Measurements from ENCODE around the gene ANKMY2.
A peak's percentile ranks its signal among the peaks of the same experiment; 100 is the strongest.
"Not testable (repeated sequence)": the region's sequence is repeated elsewhere in the genome, so short reads cannot be mapped to it uniquely, and the experiment has no call there.

ANKMY2 gene

DNA sequence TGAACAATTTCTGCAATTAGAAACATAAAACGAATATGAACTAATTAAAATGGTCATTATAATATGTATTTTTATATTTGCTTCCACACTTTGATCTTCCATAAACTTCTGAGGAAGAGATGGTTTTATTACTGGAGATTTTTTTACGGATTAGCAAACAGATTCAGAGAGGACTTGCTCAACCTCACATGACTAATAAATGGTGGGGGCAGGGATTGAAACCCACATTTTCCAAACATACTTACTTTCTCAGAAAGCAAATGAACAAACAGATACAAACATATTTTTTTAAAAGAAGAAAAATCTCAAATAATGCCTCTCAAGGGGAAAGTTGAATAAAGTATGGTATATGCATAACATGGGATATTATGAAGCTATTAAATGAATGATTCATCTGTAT is 18.3 kb downstream of the ANKMY2 start:
- no peak for DNase-seq (ENCODE audit: low read depth, low spot score)

- DNase-seq (ENCODE audit: low read depth, low spot score): no peak
Measured at GRCh38 chr7:16626388-16626787, 19.2 kb downstream of the ANKMY2 start.

GRCh38 chr7:16619979-16620408 is 25.6 kb downstream of the ANKMY2 start:
- no peak for DNase-seq (ENCODE audit: low read depth, low spot score)

DNA sequence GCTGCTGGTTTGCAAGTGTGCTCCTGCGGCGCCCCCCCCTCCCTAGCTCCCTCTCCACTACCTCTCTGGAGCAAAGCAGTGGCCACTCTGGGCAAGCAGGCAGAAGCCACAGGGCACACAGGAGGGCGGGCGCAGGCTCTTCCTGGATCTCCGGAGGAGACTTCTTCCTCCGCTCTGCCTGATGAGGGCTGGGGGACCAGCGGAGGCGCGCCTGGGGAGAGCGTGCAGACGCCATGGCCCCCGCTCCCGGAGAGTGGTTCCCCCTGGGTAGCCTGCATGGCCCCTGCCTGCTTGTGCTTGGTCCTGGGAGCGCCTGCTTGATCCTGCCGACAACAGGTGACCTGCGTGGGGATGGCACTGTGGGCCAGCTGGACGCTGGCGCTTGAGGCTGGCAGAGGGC is 29.0 kb downstream of the ANKMY2 start:
- DNase-seq (ENCODE audit: low read depth, low spot score): no peak

DNA sequence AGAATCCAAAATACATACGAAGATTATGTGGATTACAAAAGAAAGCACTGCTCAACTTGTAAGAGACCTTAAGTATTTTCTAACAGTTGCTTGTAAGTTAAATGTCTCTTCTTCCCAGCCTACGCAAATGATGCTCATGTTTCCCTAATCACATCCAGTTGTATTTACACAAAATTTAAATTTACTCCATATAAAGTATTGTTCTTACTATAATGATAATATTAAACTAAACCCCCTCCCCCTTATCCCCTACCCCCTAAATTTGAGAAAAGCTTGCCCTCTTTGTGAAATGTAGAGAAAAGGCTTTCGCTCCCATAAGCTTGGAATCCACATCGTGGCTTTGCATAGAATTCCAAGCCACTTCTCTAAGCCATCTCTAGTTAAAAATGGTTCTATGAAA is 29.4 kb downstream of the ANKMY2 start:
- no peak for DNase-seq (ENCODE audit: low read depth, low spot score)

DNA sequence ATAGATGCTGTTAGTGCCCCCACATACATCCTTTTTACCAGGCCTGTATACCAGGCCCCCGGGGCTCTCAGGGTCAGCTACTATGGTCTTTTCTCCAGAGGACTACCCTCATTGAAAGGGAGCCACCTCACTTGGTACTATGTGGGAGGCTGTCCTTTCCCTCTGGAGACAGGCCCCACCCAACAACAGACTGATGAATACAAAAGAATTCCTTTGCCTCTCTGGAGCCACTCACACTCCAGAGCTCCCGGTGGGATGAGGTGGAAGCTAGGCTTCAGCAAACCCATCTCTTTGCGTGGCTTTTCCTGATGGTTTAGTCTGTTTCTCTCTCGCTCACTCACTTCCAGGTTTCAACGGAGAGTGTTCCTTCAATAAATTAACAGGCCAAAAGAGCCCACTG is 30.3 kb downstream of the ANKMY2 start:
- no peak for DNase-seq (ENCODE audit: low read depth, low spot score)

DNA sequence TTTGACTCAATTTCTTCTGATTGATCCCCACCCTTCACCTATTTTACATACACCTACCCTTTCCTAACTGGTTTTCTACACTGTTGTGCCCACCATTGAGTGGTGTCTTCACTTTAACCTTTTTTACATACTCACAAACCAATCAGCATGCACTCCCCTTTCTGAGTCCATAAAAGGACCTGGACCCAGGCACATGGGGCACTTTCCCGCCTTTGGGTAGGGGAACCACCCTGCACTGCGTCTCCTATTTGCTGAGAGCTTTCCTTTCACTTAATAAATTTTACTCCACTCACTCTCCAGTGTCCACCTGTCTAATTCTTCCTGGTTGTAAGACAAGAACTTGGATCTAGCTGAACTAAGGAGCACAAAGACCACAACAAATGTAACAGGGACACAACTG is 33.8 kb downstream of the ANKMY2 start:
- no peak for DNase-seq (ENCODE audit: low read depth, low spot score)

DNA sequence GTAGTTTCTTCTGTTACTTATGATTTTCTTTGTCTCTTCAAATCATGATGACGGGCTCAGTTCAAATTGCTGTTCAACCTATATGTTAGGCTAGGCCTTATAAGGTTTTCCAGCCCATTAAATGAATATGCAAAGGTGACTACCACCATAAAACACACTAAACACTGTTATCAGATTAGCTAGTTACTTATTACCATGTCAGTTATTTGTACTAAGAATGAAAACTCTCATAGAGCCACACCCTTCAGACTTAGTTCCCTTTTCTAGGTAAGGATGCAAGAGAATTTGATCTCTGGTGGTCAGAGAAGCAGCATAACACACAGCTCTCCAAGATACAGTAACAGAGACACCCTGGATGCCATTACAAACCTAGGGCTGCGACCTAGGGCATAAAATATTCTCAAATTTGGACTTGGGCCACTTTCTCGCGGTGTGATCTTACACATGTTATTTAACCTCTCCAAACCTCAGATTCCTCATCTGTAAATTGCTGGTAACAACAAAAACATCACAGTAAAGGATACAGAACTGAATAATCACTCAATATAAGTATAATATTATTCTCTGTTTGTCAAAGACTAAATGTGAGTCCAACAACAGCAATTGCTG is 35.6 kb downstream of the ANKMY2 start:
- DNase-seq (ENCODE audit: low read depth, low spot score): no peak

DNA sequence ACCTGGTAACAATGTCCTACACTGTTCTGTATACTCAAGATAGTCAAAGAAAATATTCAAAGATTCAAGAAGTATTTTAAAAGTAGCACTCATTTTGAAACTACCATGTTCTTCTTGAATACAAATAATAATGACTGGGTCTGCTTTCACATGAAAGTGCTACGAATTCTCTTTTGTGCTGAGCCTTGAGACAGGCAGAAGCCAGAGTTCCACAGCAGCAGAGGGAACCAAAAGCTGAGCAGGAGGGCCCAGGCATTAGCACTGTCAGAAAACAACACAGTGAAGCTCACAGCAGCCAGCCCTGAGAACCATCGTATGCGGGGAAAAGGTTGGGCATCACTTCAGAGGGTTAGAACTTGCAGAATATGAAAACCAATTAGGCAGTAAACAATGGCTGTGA is 38.9 kb downstream of the ANKMY2 start:
- no peak for DNase-seq (ENCODE audit: low read depth, low spot score)

- DNase-seq (ENCODE audit: low read depth, low spot score): no peak
Measured at GRCh38 chr7:16604054-16604453, 41.5 kb downstream of the ANKMY2 start.

DNA sequence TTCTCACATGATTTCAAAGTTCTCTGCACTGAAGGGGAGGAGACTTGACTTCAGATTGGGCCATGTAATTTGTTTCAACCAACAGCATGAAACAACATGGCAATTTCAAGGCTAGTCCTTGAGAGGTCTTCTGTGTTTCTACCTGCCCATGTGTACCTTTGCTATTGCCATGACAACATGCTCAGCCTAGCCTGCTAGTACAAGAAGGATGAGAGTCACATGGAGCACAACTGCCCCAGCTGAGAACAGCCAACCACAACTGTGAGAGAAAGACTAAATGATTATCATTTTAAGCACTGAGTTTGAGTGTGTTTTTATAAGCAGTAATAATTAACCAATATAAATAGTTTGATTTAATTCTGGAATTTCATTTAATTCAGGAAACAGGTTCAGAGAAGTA is 41.9 kb downstream of the ANKMY2 start:
- DNase-seq (ENCODE audit: low read depth, low spot score): no peak

- no peak for DNase-seq (ENCODE audit: low read depth, low spot score)
Measured at GRCh38 chr7:16599860-16600259, 45.7 kb downstream of the ANKMY2 start.

DNA sequence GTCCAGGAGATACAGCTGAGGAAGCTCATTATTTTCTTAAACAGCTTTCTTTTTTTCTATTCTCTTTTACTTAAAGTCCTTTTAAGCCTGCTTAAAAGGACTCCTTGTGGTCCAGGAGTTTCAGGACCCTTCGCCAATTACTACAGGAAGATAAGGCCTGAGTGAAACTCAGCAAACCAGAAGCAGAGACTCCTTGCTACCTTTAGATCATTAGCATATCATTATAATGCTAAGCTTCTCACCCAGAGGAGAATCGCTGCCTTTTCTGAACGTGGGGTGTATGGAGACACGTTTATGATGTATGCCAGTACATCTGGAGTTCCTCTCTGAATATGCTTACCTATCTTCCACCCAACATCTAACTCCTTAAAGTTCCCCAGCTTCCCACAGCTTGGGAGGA is 47.5 kb downstream of the ANKMY2 start:
- no peak for DNase-seq (ENCODE audit: low read depth, low spot score)

DNA sequence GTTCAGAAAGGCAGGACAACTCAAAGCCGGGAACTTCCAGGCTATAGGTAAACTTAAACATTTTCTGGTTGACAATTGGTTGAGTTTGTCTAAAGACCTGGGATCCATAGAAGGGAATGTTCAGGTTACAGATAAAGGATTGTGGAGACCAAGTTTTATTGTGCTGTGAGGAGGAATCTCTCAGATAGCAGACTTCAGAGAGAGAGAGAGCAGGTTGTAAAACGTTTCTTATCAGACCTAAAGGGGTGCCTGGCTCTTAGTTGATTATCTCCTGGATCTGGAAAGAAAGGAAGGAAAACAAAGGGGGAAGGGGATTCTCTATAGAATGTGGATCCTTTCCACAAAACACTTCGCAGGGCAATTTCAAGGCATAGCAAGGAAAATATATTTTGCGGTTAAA is 50.0 kb downstream of the ANKMY2 start:
- DNase-seq (ENCODE audit: low read depth, low spot score): not testable (repeated sequence)

DNA sequence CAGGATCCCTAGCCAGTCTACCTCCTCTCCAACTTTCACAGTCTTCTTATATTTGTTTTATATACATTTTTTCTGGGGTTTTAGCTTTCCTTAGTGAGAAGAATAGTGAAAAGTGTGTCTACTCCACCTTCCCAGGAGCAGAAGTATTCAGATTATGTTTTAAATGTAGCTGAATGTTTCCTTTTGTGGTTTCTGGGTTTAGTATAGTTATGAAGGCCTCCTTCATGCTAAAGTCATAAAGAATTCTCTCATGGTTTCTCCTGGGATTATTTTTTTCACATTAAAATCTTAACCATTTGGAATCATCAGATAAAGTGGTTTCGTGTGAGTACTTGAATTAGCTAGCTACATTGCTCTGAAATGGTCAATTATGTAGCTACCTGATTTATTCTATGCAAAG is 50.9 kb downstream of the ANKMY2 start:
- DNase-seq (ENCODE audit: low read depth, low spot score): peak; percentile 8

GRCh38 chr7:16594061-16594460 is 51.5 kb downstream of the ANKMY2 start:
- DNase-seq (ENCODE audit: low read depth, low spot score): peak; percentile 32

GRCh38 chr7:16592395-16592794 is 53.2 kb downstream of the ANKMY2 start:
- no peak for DNase-seq (ENCODE audit: low read depth, low spot score)

- DNase-seq (ENCODE audit: low read depth, low spot score): no peak
Measured at GRCh38 chr7:16590424-16590823, 55.1 kb downstream of the ANKMY2 start.

DNA sequence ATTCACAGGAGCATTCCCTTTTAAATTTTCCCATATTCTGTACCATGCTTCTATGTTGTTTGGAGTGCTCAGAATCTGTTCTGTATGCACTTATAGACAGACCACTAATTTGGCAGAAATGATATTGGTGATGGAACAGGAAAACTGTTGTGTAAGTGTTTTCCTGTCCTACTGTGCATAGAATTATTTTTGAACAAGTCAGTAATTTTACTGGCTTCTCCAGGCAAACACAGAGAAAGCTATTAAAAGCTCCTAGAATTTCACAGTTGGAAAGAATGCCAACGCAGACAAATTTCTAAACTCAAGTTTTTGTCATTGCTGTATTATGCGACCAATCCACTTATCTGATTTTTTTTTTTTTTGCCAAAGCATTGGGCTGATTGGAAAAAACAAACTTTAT is 55.7 kb downstream of the ANKMY2 start:
- no peak for DNase-seq (ENCODE audit: low read depth, low spot score)

- DNase-seq (ENCODE audit: low read depth, low spot score): peak; percentile 29
Measured at GRCh38 chr7:16587790-16588189, 57.8 kb downstream of the ANKMY2 start.

DNA sequence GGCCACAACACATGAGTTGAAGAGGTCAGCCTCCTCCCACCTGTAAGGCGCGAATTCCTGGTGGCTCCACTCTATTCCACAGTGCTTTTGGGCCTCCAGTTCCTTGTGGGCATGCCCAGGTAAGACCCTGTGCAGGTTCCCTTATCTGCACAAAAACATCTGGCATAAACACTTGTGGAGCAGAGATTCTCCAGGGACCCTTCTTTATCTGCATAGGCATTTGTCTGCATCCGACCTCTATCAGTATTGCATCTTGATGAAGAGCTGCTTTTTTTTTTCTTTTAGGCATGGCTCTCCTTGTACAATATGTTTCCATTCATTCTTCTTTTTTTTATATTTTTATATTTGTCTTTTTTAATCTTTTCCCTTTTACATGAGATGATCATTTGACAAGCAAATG is 58.4 kb downstream of the ANKMY2 start:
- DNase-seq (ENCODE audit: low read depth, low spot score): no peak

DNA sequence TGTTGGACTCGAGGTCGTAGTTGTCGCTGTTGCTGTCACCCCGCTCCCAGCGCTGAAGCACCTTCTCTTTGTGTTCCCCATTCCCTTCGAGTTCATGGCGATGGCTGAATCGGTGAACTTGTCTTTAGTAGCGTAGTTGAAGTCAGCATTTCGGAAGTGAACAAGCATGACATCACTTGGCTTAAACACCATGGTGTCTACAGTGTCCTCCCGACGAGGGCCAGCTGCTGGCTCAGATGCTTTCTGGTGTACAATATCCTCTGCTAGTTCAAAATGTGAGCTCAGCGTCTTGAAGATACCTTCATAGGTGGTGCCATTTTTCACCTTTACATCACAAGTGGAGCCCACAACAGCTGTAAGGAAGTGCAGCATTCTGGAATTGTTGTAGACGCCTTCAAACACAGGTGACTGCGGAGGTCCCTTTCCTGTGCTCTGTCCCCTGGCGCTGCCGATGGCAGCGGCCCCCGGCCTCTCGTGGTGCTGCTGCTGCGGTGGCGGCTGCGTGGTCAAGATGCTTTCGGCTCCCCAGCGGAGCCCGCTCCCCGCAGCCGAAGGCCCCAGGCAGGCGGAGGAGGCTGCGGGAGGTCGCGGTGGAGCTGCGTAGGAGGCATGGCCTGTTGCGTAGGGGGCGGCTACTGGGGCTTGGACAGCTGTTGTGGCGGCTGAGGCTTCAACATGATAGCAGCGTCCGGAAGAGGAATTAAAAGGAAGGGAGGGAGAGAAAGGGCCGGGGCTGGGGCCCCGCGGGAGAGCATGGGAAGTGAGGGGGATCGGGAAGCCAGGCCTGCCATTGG is 59.3 kb downstream of the ANKMY2 start:
- peak; percentile 37 for DNase-seq (ENCODE audit: low read depth, low spot score)

- no peak for DNase-seq (ENCODE audit: low read depth, low spot score)
Measured at GRCh38 chr7:16585540-16585939, 60.0 kb downstream of the ANKMY2 start.

Data from astrocyte of the hippocampus (primary cell).